GM06990 (cell line): ENCODE results near the gene TGM1.

ENCODE experiments used
- DNase-seq: peaks from one replicate; pipeline ENCODE4 v3.0.0-alpha.2; 2011; ENCODE audit not compliant: insufficient read length; ENCODE audit errors: extremely low read depth
- H3K27me3 ChIP-seq: replicated peaks from 2 replicates; pipeline ENCODE4 v1.6.0; 2011; ENCODE audit warnings: low read length; ENCODE audit not compliant: control insufficient read depth, insufficient read depth
- H3K36me3 ChIP-seq: 2 replicates; pipeline ENCODE4 v1.5.1; 2011; ENCODE audit warnings: low read length; ENCODE audit not compliant: control insufficient read depth, insufficient read depth
- H3K4me3 ChIP-seq: replicated peaks from 2 replicates; pipeline ENCODE4 v1.5.1; 2011; ENCODE audit warnings: low read depth, mild to moderate bottlenecking, control low read depth, low read length
- TF ChIP-seq, protein P1 (sequence below): IDR thresholded peaks from 2 replicates; pipeline ENCODE4 v1.5.1; 2011; ENCODE audit warnings: low read length, control low read depth, mild to moderate bottlenecking, inconsistent platforms; ENCODE audit not compliant: insufficient read depth, poor library complexity, severe bottlenecking

The TGM1 gene

DNA sequence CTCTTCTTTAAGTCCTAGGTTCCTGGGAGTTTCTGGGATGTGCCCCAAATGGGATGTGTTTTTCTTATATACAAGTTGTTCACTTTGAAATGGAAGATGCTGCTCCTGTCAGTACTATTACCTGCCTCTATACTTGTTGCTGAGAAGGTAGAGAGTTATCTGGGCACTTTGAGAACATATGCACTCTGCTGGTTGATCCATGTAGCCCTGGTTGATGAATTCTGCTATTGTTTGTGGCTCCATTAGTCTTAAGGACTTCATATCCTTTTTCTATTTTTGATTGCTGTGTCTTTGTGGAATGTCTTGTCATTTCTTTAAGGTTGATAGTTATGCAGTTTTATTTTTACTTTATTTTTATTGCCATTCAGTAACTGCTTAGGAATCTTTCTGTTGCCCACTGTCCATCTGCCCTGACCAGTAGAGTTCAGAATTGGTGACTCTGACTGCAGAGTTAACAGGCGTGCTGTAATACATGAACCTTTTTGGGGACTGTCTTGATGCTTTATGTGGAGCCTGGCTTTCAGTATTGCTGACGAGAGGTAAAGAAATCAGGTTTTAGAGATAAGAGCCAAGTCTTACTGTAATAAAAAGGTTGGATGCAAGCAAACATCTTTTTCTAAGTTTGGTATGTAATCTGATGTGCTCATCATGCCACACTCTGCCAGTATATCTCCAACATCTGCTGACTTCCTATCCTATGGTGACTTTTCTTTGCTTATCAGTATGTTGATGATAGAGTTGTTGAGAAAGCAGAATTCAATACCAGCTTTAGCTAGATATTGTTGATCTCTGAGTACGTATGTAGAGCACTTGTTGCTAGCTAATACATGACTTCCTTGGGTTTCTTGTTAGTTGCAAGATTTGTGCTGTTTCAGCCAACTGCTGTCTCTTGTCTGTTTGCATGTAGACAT lies 28.6 kb downstream of the TGM1 start:
- no peak for DNase-seq
- H3K4me3 ChIP-seq = no peak overlapping the region
- H3K27me3 ChIP-seq = no peaks in the 10 kb centered on the region
- TF ChIP-seq, protein P1, sequence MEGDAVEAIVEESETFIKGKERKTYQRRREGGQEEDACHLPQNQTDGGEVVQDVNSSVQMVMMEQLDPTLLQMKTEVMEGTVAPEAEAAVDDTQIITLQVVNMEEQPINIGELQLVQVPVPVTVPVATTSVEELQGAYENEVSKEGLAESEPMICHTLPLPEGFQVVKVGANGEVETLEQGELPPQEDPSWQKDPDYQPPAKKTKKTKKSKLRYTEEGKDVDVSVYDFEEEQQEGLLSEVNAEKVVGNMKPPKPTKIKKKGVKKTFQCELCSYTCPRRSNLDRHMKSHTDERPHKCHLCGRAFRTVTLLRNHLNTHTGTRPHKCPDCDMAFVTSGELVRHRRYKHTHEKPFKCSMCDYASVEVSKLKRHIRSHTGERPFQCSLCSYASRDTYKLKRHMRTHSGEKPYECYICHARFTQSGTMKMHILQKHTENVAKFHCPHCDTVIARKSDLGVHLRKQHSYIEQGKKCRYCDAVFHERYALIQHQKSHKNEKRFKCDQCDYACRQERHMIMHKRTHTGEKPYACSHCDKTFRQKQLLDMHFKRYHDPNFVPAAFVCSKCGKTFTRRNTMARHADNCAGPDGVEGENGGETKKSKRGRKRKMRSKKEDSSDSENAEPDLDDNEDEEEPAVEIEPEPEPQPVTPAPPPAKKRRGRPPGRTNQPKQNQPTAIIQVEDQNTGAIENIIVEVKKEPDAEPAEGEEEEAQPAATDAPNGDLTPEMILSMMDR = no peak
- H3K36me3 ChIP-seq = peaks cover 31% of the 10 kb centered on the region

GRCh38 chr14:24233538-24233866 lies 29.5 kb downstream of the TGM1 start:
- H3K27me3 ChIP-seq = no peaks in the 10 kb centered on the region
- no peak for DNase-seq
- TF ChIP-seq, protein P1 = no peak
- peaks cover 27% of the 10 kb centered on the region for H3K36me3 ChIP-seq
- peak overlapping the region; percentile 84 for H3K4me3 ChIP-seq

DNA sequence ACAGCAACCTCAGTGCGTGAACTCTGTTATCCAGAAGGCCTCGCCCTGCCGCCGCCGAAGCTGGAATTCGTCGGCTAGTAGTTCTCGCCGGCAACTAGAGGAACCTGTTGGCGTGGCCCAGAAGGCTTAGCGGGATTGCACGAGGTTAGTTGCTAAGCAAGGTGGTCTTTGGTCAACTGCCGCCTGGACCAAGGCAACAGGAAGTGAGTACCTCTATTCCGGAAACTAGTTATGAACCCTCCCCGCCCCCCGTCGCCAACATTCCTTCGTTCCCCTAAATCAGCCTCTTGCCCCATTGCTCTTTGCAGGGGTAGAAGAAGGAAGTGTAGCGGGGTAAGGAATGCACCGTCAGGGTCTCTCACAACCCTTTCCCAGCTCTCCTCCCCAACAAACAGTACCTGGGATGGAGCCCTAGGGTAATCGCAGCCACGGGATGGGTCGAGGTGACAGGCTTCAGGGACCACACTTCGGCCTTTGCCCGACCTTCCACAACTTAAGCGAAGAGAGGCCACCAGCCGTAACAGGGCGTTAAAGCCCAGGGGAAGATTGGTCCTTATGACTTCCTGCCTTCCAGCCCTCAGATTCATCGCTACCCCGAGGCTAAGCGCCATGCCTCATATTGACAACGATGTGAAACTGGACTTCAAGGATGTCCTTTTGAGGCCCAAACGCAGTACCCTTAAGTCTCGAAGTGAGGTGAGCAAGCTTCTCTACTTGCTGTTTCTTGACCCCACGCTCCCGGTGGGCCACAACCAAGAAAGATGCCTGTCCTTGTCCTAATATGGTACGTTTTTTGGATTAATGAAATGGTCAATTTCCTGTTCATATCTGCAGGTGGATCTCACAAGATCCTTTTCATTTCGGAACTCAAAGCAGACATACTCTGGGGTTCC lies 30.1 kb downstream of the TGM1 start, which contains the start of gene GMPR2:
TSS of gene GMPR2 (plus strand) at position 285 of the 893 bp plus-strand sequence. CDS start at position 610, 325 bp downstream.
- Histone ChIP-seq H3K27me3 (no peaks in the 10 kb centered on the region), H3K4me3 (peak within 1 kb of the TSS; percentile 84), H3K36me3 (peaks cover 20% of the 10 kb centered on the region)
- TF ChIP-seq, protein P1 = no peak
- DNase-seq = no peak

DNA sequence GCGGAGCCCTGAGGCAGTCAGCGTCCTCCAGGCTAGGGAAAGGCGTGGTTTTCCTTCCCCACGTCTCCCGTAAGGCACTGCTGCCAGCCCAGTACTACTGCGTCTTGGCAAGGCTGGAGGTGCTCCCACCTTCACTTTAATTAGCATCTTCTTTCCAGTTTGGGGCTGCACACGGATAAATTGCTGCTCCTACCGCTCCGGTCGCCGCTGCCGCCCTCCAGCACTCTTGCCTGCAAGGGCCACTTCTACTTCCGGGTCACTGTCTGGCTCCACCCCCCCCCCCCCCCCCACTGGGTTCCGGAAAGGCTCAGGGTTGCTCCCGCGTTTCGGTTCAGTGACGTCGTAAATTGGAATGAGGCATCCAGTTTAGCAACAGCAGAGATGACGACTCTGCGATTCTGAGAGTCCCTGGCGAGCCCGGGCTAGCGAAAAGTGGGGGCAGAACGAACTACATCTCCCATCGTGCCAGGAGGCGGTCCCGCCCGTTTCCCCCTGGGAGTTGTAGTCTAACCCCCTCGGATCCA lies 30.8 kb downstream of the TGM1 start, which contains the start of gene NEDD8:
TSS of gene NEDD8 (minus strand) at position 247 of the 524 bp plus-strand sequence. CDS start at position 147, 100 bp downstream.
- Histone ChIP-seq H3K27me3 (no peaks in the 10 kb centered on the region), H3K36me3 (peaks cover 17% of the 10 kb centered on the region), H3K4me3 (peak within 1 kb of the TSS; percentile 84)
- peak; percentile 92 for DNase-seq
- TF ChIP-seq, protein P1 = no peak

- peak overlapping the region; percentile 84 for H3K4me3 ChIP-seq
- H3K27me3 ChIP-seq = no peaks in the 10 kb centered on the region
- H3K36me3 ChIP-seq = peaks cover 10% of the 10 kb centered on the region
- no peak for DNase-seq
- TF ChIP-seq, protein P1 = no peak
These were observed 31.5 kb downstream of the TGM1 start for GRCh38 chr14:24231263-24232120.
